ENCODE data around the gene KLHL36. TPM values are rescaled to one million over a fixed set of nuclear protein-coding genes. Genes with fewer than 3 reads are reported as not detected.

The KLHL36 gene
- total RNA-seq, 1 experiment from 2014 or later: 79.0 TPM

- Histone ChIP-seq H3K9me3 (ENCODE audit: control insufficient read depth in 1 of 2, insufficient read depth in 1 of 2, low read depth in 1 of 2, low read length in 2 of 2) (no peaks in the 10 kb centered on the region), H3K27me3 (ENCODE audit: insufficient read depth, low read length) (no peaks in the 10 kb centered on the region), H3K36me3 (ENCODE audit: control insufficient read depth in 1 of 2, insufficient read depth in 2 of 2, low read length in 2 of 2) (peaks cover 0 to 12% of the 10 kb centered on the region in 2 experiments; a peak in 1 of 4 replicates), H3K79me2 (ENCODE audit: insufficient read depth, low read length) (peaks cover 95% of the 10 kb centered on the region), H3K4me2 (ENCODE audit: low read length) (no peak overlapping the region), H3K27ac (ENCODE audit: low read depth, low read length) (no peak overlapping the region), H3K4me1 (ENCODE audit: control insufficient read depth in 1 of 2, insufficient read depth in 2 of 2, low read length in 2 of 2) (peaks cover 24 to 47% of the 10 kb centered on the region in 2 experiments), H3K9ac (ENCODE audit: low read length) (no peak overlapping the region), H3K4me3 (replicated peaks in 1 of 2; ENCODE audit: low read depth in 1 of 2, low read length in 2 of 2) (no peak overlapping the region), H2AFZ (ENCODE audit: low read depth, low read length, poor library complexity, severe bottlenecking) (no peak overlapping the region), H3K9me2 (ENCODE audit: insufficient read depth) (no peaks in the 10 kb centered on the region), H4K20me1 (ENCODE audit: insufficient read depth) (no peaks in the 10 kb centered on the region)
- no peak for ATAC-seq
- POLR2A ChIA-PET: no interaction called here
- no TSS peak for BruUV-seq (replicated peaks)
- no peak for DNase-seq (ENCODE audit: low read depth, low spot score)
- intact Hi-C loops (cut with micrococcal nuclease): no loop called here
- CTCF ChIA-PET: no interaction called here
- no peak for TF ChIP-seq POLR2AphosphoS5 (IDR thresholded peaks at IDR 0.05; ENCODE audit: low read depth, low read length)
- TF ChIP-seq TCF7L2 (IDR thresholded peaks at IDR 0.05; ENCODE audit: borderline replicate concordance, extremely low read depth, insufficient read depth, insufficient read length): no peak
- TF ChIP-seq, protein P1, sequence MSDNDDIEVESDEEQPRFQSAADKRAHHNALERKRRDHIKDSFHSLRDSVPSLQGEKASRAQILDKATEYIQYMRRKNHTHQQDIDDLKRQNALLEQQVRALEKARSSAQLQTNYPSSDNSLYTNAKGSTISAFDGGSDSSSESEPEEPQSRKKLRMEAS (IDR thresholded peaks at IDR 0.05): no peak
- TF ChIP-seq YY1 (IDR thresholded peaks at IDR 0.05; ENCODE audit: extremely low read depth, insufficient replicate concordance, low read depth, low read length): no peak
- no peak for TF ChIP-seq FOSL1 (IDR thresholded peaks at IDR 0.05; ENCODE audit: low read depth)
- TF ChIP-seq, protein P2, sequence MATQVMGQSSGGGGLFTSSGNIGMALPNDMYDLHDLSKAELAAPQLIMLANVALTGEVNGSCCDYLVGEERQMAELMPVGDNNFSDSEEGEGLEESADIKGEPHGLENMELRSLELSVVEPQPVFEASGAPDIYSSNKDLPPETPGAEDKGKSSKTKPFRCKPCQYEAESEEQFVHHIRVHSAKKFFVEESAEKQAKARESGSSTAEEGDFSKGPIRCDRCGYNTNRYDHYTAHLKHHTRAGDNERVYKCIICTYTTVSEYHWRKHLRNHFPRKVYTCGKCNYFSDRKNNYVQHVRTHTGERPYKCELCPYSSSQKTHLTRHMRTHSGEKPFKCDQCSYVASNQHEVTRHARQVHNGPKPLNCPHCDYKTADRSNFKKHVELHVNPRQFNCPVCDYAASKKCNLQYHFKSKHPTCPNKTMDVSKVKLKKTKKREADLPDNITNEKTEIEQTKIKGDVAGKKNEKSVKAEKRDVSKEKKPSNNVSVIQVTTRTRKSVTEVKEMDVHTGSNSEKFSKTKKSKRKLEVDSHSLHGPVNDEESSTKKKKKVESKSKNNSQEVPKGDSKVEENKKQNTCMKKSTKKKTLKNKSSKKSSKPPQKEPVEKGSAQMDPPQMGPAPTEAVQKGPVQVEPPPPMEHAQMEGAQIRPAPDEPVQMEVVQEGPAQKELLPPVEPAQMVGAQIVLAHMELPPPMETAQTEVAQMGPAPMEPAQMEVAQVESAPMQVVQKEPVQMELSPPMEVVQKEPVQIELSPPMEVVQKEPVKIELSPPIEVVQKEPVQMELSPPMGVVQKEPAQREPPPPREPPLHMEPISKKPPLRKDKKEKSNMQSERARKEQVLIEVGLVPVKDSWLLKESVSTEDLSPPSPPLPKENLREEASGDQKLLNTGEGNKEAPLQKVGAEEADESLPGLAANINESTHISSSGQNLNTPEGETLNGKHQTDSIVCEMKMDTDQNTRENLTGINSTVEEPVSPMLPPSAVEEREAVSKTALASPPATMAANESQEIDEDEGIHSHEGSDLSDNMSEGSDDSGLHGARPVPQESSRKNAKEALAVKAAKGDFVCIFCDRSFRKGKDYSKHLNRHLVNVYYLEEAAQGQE (IDR thresholded peaks at IDR 0.05; ENCODE audit: low read depth): no peak
- RAD21 ChIA-PET (ENCODE audit: low non-redundant PET in 1 of 2, low total read pairs in 2 of 2, uncharacterized antibody in 2 of 2, unreplicated experiment in 2 of 2): no interaction called here
These were observed 41.2 kb upstream of the KLHL36 start for GRCh38 chr16:84607061-84607460.
